ENCODE measurements around the gene ZNF746. TPM values are rescaled to one million over a fixed set of nuclear protein-coding genes. Genes with fewer than 3 reads are reported as not detected.
A peak's percentile ranks its signal among the peaks of the same experiment; 100 is the strongest.
"Not testable (repeated sequence)": the region's sequence is repeated elsewhere in the genome, so short reads cannot be mapped to it uniquely, and the experiment has no call there.

The ZNF746 gene
- total RNA-seq, 1 donor from 2014 or later: 20.2 TPM

GRCh38 chr7:149496642-149497391 is 792 bp downstream of the ZNF746 start:
- H3K4me3 Mint-ChIP-seq: peak overlapping the region; percentile 98
- H3K36me3 Mint-ChIP-seq: peaks cover 19% of the 10 kb centered on the region
- peak overlapping the region; percentile 95 for H3K27ac Mint-ChIP-seq
- no peak for TF ChIP-seq CTCF (conservative IDR thresholded peaks at IDR 0.05)
- peaks cover 23% of the 10 kb centered on the region for H3K4me1 Mint-ChIP-seq (ENCODE audit: unreplicated experiment)
- H3K9me3 Mint-ChIP-seq: no peaks in the 10 kb centered on the region
- DNase-seq (ENCODE audit: extremely low spot score, unreplicated experiment): no peak
- peaks cover 22% of the 10 kb centered on the region for H3K27me3 Mint-ChIP-seq

- Mint-ChIP-seq H3K4me3 (peak overlapping the region; percentile 98), H3K27me3 (peaks cover 22% of the 10 kb centered on the region), H3K4me1 (ENCODE audit: unreplicated experiment) (peaks cover 23% of the 10 kb centered on the region), H3K36me3 (peaks cover 19% of the 10 kb centered on the region), H3K9me3 (no peaks in the 10 kb centered on the region), H3K27ac (peak overlapping the region; percentile 95)
- no peak for DNase-seq (ENCODE audit: extremely low spot score, unreplicated experiment)
- no peak for TF ChIP-seq CTCF (conservative IDR thresholded peaks at IDR 0.05)
Observed at GRCh38 chr7:149495785-149496641, 1.6 kb downstream of the ZNF746 start.

GRCh38 chr7:149494738-149495368 is 2.8 kb downstream of the ZNF746 start:
- Mint-ChIP-seq H3K9me3 (no peaks in the 10 kb centered on the region), H3K27ac (peak overlapping the region; percentile 29), H3K4me1 (ENCODE audit: unreplicated experiment) (peaks cover 23% of the 10 kb centered on the region), H3K36me3 (peaks cover 26% of the 10 kb centered on the region), H3K4me3 (peak overlapping the region; percentile 98), H3K27me3 (peaks cover 14% of the 10 kb centered on the region)
- no peak for TF ChIP-seq CTCF (conservative IDR thresholded peaks at IDR 0.05)
- DNase-seq (ENCODE audit: extremely low spot score, unreplicated experiment): no peak

GRCh38 chr7:149493975-149494374 is 3.6 kb downstream of the ZNF746 start:
- not testable (repeated sequence) for H3K27me3 Mint-ChIP-seq; DNase-seq (ENCODE audit: extremely low spot score, unreplicated experiment); H3K27ac Mint-ChIP-seq; H3K4me3 Mint-ChIP-seq; H3K9me3 Mint-ChIP-seq
- H3K4me1 Mint-ChIP-seq (ENCODE audit: unreplicated experiment): peaks cover 23% of the 10 kb centered on the region
- peaks cover 33% of the 10 kb centered on the region for H3K36me3 Mint-ChIP-seq

- no peak overlapping the region for H3K4me3 Mint-ChIP-seq
- H3K9me3 Mint-ChIP-seq: no peaks in the 10 kb centered on the region
- no peak overlapping the region for H3K27ac Mint-ChIP-seq
- DNase-seq (ENCODE audit: extremely low spot score, unreplicated experiment): no peak
- TF ChIP-seq CTCF (conservative IDR thresholded peaks at IDR 0.05): no peak
- peaks cover 23% of the 10 kb centered on the region for H3K4me1 Mint-ChIP-seq (ENCODE audit: unreplicated experiment)
- H3K36me3 Mint-ChIP-seq: peaks cover 35% of the 10 kb centered on the region
- peaks cover 2% of the 10 kb centered on the region for H3K27me3 Mint-ChIP-seq
Observed at GRCh38 chr7:149493366-149493765, 4.2 kb downstream of the ZNF746 start.
